K562 (cell line): ENCODE data around the gene RNF144A. TPM values are rescaled to one million over a fixed set of nuclear protein-coding genes. Genes with fewer than 3 reads are reported as not detected.

ENCODE experiments used
- BRF1 ChIP-seq: IDR thresholded peaks from 3 replicates; pipeline ENCODE4 v1.6.1; 2011; ENCODE audit warnings: borderline replicate concordance, mild to moderate bottlenecking; ENCODE audit not compliant: insufficient read length; ENCODE audit errors: extremely low read depth
- BRF2 ChIP-seq: IDR thresholded peaks from 3 replicates; pipeline ENCODE4 v1.6.1; 2011; ENCODE audit warnings: borderline replicate concordance, mild to moderate bottlenecking; ENCODE audit not compliant: insufficient read length, insufficient read depth
- CBX3 ChIP-seq, 2 experiments: IDR thresholded peaks; 1 replicate in 1 of 2; 2 replicates in 1 of 2; pipeline ENCODE4 v1.6.1; 2012; ENCODE audit warnings: inconsistent platforms in 2 of 2, low read length in 2 of 2, borderline replicate concordance in 1 of 2, control low read depth in 1 of 2
- CHD4 ChIP-seq: fragments of 200-600 bp; sonication (generic); IDR thresholded peaks from 3 replicates; pipeline ENCODE4 v1.6.1; 2012; ENCODE audit warnings: low read depth, mild to moderate bottlenecking, mixed read lengths, low read length, inconsistent platforms; ENCODE audit not compliant: insufficient read depth, insufficient replicate concordance, poor library complexity, severe bottlenecking
- CREBBP ChIP-seq: IDR thresholded peaks from one replicate; pipeline ENCODE4 v1.6.1; 2012; ENCODE audit warnings: low read depth, mild to moderate bottlenecking, control low read depth, inconsistent platforms, low read length
- DEAF1 ChIP-seq: fragments of 450-650 bp; formaldehyde crosslinking; IDR thresholded peaks from 2 replicates; pipeline ENCODE4 v1.4.0; 2020; ENCODE audit warnings: mild to moderate bottlenecking, moderate library complexity
- HMGN3 ChIP-seq: IDR thresholded peaks from 2 replicates; pipeline ENCODE4 v1.6.1; 2011; ENCODE audit warnings: borderline replicate concordance, low read depth, mild to moderate bottlenecking, mixed read lengths, low read length; ENCODE audit not compliant: insufficient read length; ENCODE audit errors: extremely low read depth
- HOMEZ ChIP-seq: fragments of 250-450 bp; sonication (Bioruptor Pico); IDR thresholded peaks from 2 replicates; pipeline ENCODE4 v1.4.0; 2020; ENCODE audit warnings: mild to moderate bottlenecking, moderate library complexity
- POLR2H ChIP-seq: IDR thresholded peaks from 2 replicates; pipeline ENCODE4 v1.6.1; 2016; ENCODE audit warnings: missing genetic modification characterization, low read depth, mild to moderate bottlenecking, control low read depth, missing compliant biosample characterization, moderate library complexity
- RBM14 ChIP-seq: fragments of 200-400 bp; formaldehyde crosslinking; IDR thresholded peaks from 2 replicates; pipeline ENCODE4 v1.6.1; 2018; ENCODE audit warnings: low read depth, mild to moderate bottlenecking, low read length, moderate library complexity, borderline replicate concordance; ENCODE audit not compliant: insufficient read depth
- SP1 ChIP-seq: sonication (generic); formaldehyde crosslinking; IDR thresholded peaks from 2 replicates; pipeline ENCODE4 v1.8.1; 2022; ENCODE audit warnings: mild to moderate bottlenecking, missing genetic modification reagents
- TCF7L2 ChIP-seq: fragments of 150-350 bp; IDR thresholded peaks from 2 replicates; pipeline ENCODE4 v1.6.1; 2016; ENCODE audit warnings: low read depth, mild to moderate bottlenecking, low read length, moderate library complexity
- ZNF174 ChIP-seq: fragments of 250-450 bp; sonication (Bioruptor Pico); IDR thresholded peaks from 2 replicates; pipeline ENCODE4 v1.4.0; 2020; ENCODE audit warnings: mild to moderate bottlenecking
- ZNF263 ChIP-seq: sonication (generic); formaldehyde crosslinking; IDR thresholded peaks from 2 replicates; pipeline ENCODE4 v1.8.0; 2022; ENCODE audit warnings: mild to moderate bottlenecking, missing genetic modification reagents, borderline replicate concordance
- ZNF449 ChIP-seq: fragments of 250-450 bp; sonication (Bioruptor Pico); IDR thresholded peaks from 2 replicates; pipeline ENCODE4 v1.8.0; 2022; ENCODE audit warnings: moderate library complexity, mild to moderate bottlenecking, inconsistent platforms
- ZNF644 ChIP-seq: fragments of 200-800 bp; sonication (Bioruptor generic); IDR thresholded peaks from 2 replicates; pipeline ENCODE4 v1.6.1; 2016; ENCODE audit warnings: low read depth, missing genetic modification characterization, missing compliant biosample characterization
- polyA plus RNA-seq, 8 experiments: library from polyadenylated mRNA; depleted of rRNA in 4 of 8; stranded (reverse) in 5 of 8; unstranded in 3 of 8; fragments of >200 nt; fragmentation: Nextera tagmentation in 2 of 8; fragmentation: Illumina TruSeq in 1 of 8; extraction: Ambion mirVana in 2 of 8; extraction: Trizol in 1 of 8; gene quantifications; 2 replicates each; pipeline versions ENCODE4 v1.2.1 to v1.2.3, GENCODE V29; 2011 to 2014; ENCODE audit warnings: inconsistent platforms in 1 of 8, missing spikeins in 1 of 8
- total RNA-seq, 7 experiments: library from RNA; depleted of rRNA in 6 of 7; stranded (reverse); fragments of >200 nt in 6 of 7; fragmentation: Illumina TruSeq in 2 of 7; extraction: Trizol in 2 of 7; gene quantifications; 2 replicates each; pipeline versions ENCODE4 v1.2.1 to v1.2.3, GENCODE V29; 2011 to 2021; ENCODE audit warnings: low replicate concordance in 1 of 7
- TF ChIP-seq, protein P1 (sequence below): fragments of 450-650 bp; conservative IDR thresholded peaks from 2 replicates; pipeline ENCODE4 v1.6.1; 2016; ENCODE audit warnings: missing genetic modification characterization, low read depth, mild to moderate bottlenecking, missing compliant biosample characterization, moderate library complexity
- TF ChIP-seq, protein P2 (sequence below): fragments of 450-650 bp; formaldehyde crosslinking; IDR thresholded peaks from 2 replicates; pipeline ENCODE4 v1.4.0; 2020; ENCODE audit warnings: mild to moderate bottlenecking, moderate library complexity

RNF144A gene
- total and polyA plus RNA-seq, 9 of the 15 experiments (the other 6 are each of a cell fraction or from before 2014, with no cell fraction given) = 0.96 to 11.3 (median 6.2) TPM

DNA sequence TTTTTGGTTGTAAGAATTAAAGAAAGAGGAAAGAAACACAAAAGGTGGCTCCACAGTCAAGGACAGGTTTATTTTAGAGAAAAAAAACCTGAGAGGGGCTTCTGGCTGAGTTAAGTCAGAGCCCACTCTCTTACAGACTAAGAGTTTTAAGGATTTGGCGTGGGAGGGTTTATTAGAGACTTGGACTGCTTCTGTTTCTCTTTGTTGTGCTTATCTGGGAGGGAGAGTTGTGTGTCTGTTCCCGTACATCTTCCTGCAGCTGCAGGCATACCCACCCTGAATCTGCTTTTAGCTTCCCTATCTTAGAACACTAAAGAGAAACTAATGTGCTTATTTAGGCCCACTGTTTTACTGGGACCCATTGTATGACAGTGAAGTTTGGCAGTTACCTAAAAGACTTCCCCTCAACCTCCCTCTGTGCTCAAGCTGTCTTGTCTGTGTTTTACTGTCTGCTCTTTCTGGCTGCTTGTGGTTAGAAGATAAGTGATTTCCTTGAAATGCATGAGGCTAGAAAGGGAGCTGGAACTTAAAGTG, 36.9 kb upstream of the RNF144A start (continued):
- no peak for TF ChIP-seq BRF2
- TF ChIP-seq BRF1 = no peak
- TF ChIP-seq TCF7L2 = no peak
- TF ChIP-seq RBM14 = no peak
- TF ChIP-seq CHD4 = no peak
- no peak for TF ChIP-seq HOMEZ (CRISPR knock-in tag)
- TF ChIP-seq, protein P1, sequence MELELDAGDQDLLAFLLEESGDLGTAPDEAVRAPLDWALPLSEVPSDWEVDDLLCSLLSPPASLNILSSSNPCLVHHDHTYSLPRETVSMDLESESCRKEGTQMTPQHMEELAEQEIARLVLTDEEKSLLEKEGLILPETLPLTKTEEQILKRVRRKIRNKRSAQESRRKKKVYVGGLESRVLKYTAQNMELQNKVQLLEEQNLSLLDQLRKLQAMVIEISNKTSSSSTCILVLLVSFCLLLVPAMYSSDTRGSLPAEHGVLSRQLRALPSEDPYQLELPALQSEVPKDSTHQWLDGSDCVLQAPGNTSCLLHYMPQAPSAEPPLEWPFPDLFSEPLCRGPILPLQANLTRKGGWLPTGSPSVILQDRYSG = 0 out of 2 replicates have a peak, but pooled peaks have one; percentile 48
- TF ChIP-seq DEAF1 (CRISPR knock-in tag) = no peak
- TF ChIP-seq HMGN3 = no peak
- no peak for TF ChIP-seq SP1 (CRISPR knock-in tag)
- TF ChIP-seq CREBBP = no peak
- TF ChIP-seq, protein P2, sequence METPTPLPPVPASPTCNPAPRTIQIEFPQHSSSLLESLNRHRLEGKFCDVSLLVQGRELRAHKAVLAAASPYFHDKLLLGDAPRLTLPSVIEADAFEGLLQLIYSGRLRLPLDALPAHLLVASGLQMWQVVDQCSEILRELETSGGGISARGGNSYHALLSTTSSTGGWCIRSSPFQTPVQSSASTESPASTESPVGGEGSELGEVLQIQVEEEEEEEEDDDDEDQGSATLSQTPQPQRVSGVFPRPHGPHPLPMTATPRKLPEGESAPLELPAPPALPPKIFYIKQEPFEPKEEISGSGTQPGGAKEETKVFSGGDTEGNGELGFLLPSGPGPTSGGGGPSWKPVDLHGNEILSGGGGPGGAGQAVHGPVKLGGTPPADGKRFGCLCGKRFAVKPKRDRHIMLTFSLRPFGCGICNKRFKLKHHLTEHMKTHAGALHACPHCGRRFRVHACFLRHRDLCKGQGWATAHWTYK (CRISPR knock-in tag) = no peak
- TF ChIP-seq CBX3 (IDR thresholded peaks at IDR 0.05; ENCODE audit: borderline replicate concordance in 1 of 2, low read length in 2 of 2) = peak in 1 of 2 experiments; percentile 73; a peak in 2 of 3 replicates
- TF ChIP-seq ZNF263 (CRISPR knock-in tag) = no peak
- TF ChIP-seq ZNF644 = 0 out of 2 replicates have a peak, but pooled peaks have one; percentile 48
- TF ChIP-seq ZNF449 (CRISPR knock-in tag) = no peak
- TF ChIP-seq POLR2H (tag) = no peak
- no peak for TF ChIP-seq ZNF174 (CRISPR knock-in tag)
